ENCODE measurements around the gene FAM89B. TPM values are rescaled to one million over a fixed set of nuclear protein-coding genes. Genes with fewer than 3 reads are reported as not detected.

Gene FAM89B
- total and polyA plus RNA-seq, 10 donors, result 34.5 to 66.1 (median 48.4) TPM

GRCh38 chr11:65604258-65604657, 31.9 kb downstream of the FAM89B start:
- 98 to 100% (median 100%) methylated on average over 1 of the region's 1 CpG for WGBS, 5 donors
- no peak for DNase-seq
- no peak overlapping the region for H3K4me3 ChIP-seq
- intact Hi-C loops (cut with DNase I; ENCODE audit: low total_unique reads), result no loop called here
- H3K36me3 ChIP-seq, result peaks cover 0 to 100% (median 78%) of the 10 kb centered on the region in 6 donors
- TF ChIP-seq POLR2AphosphoS5 (IDR thresholded peaks at IDR 0.05), result no peak
- no peak for TF ChIP-seq POLR2A (IDR thresholded peaks at IDR 0.05)
- TF ChIP-seq, protein P1, sequence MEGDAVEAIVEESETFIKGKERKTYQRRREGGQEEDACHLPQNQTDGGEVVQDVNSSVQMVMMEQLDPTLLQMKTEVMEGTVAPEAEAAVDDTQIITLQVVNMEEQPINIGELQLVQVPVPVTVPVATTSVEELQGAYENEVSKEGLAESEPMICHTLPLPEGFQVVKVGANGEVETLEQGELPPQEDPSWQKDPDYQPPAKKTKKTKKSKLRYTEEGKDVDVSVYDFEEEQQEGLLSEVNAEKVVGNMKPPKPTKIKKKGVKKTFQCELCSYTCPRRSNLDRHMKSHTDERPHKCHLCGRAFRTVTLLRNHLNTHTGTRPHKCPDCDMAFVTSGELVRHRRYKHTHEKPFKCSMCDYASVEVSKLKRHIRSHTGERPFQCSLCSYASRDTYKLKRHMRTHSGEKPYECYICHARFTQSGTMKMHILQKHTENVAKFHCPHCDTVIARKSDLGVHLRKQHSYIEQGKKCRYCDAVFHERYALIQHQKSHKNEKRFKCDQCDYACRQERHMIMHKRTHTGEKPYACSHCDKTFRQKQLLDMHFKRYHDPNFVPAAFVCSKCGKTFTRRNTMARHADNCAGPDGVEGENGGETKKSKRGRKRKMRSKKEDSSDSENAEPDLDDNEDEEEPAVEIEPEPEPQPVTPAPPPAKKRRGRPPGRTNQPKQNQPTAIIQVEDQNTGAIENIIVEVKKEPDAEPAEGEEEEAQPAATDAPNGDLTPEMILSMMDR (IDR thresholded peaks at IDR 0.05 in 8 of 11, conservative IDR thresholded peaks at IDR 0.05 in 3 of 11), result no peak
- no peaks in the 10 kb centered on the region for H3K27me3 ChIP-seq (replicated peaks in 1 of 7)
- H3K4me1 ChIP-seq, result peaks cover 14 to 51% (median 32%) of the 10 kb centered on the region in 6 donors
- no peaks in the 10 kb centered on the region for H3K9me3 ChIP-seq
- H3K27ac ChIP-seq, result peak overlapping the region in 2 of 8 donors; percentile 76 to 77

- H3K27me3 ChIP-seq (replicated peaks in 1 of 7), result no peaks in the 10 kb centered on the region
- TF ChIP-seq POLR2AphosphoS5 (IDR thresholded peaks at IDR 0.05) (peak; percentile 8 to 71 (median 67)), POLR2A (IDR thresholded peaks at IDR 0.05) (no peak)
- TF ChIP-seq, protein P1 (IDR thresholded peaks at IDR 0.05 in 8 of 11, conservative IDR thresholded peaks at IDR 0.05 in 3 of 11), result no peak
- intact Hi-C loops (cut with DNase I; ENCODE audit: low total_unique reads), result no loop called here
- peaks cover 0 to 97% (median 79%) of the 10 kb centered on the region in 6 donors for H3K36me3 ChIP-seq
- peak overlapping the region; percentile 58 to 83 (median 76) for H3K27ac ChIP-seq
- peak; percentile 90 for DNase-seq
- H3K4me1 ChIP-seq, result peaks cover 41 to 79% (median 60%) of the 10 kb centered on the region in 6 donors
- peak overlapping the region in 4 of 8 donors; percentile 7 to 48 (median 12) for H3K4me3 ChIP-seq
- no peaks in the 10 kb centered on the region for H3K9me3 ChIP-seq
- WGBS, 5 donors, result 59 to 84% (median 73%) methylated on average over 25 to 67 of the region's 67 CpGs
Measured at GRCh38 chr11:65606876-65607613, 34.7 kb downstream of the FAM89B start.

GRCh38 chr11:65607614-65608426, 35.5 kb downstream of the FAM89B start:
- Histone ChIP-seq H3K9me3 (no peaks in the 10 kb centered on the region), H3K27me3 (replicated peaks in 1 of 7) (no peaks in the 10 kb centered on the region), H3K27ac (peak overlapping the region in 4 of 8 donors; percentile 17 to 79 (median 40)), H3K36me3 (peaks cover 0 to 97% (median 78%) of the 10 kb centered on the region in 6 donors), H3K4me1 (peaks cover 49 to 81% (median 67%) of the 10 kb centered on the region in 6 donors), H3K4me3 (peak overlapping the region in 4 of 8 donors; percentile 7 to 48 (median 12))
- 84 to 93% (median 92%) methylated on average over 37 of the region's 37 CpGs for WGBS, 5 donors
- TF ChIP-seq POLR2A (IDR thresholded peaks at IDR 0.05) (no peak), POLR2AphosphoS5 (IDR thresholded peaks at IDR 0.05) (peak in 1 of 3 donors; percentile 17)
- TF ChIP-seq, protein P1 (IDR thresholded peaks at IDR 0.05 in 8 of 11, conservative IDR thresholded peaks at IDR 0.05 in 3 of 11), result no peak
- no peak for DNase-seq
- intact Hi-C loops (cut with DNase I; ENCODE audit: low total_unique reads), result no loop called here

Data from spleen (tissue), 11 donors.